GM19238 (cell line): ENCODE results near the gene SENP2.

ENCODE experiments used
- DNase-seq: peaks from one replicate; pipeline ENCODE4 v3.0.0; 2011; ENCODE audit warnings: low spot score; ENCODE audit not compliant: insufficient read length

SENP2 gene

GRCh38 chr3:185678027-185678426 lies 91.9 kb downstream of the SENP2 start:
- no peak for DNase-seq

- DNase-seq, result no peak
These were observed 94.1 kb downstream of the SENP2 start for GRCh38 chr3:185680231-185680630.
